ENCODE data around the gene KLRC4.
"Not testable (repeated sequence)": the region's sequence is repeated elsewhere in the genome, so short reads cannot be mapped to it uniquely, and the experiment has no call there.

KLRC4 gene

GRCh38 chr12:10396176-10396575 is 13.4 kb downstream of the KLRC4 start:
- DNase-seq = not testable (repeated sequence)

DNA sequence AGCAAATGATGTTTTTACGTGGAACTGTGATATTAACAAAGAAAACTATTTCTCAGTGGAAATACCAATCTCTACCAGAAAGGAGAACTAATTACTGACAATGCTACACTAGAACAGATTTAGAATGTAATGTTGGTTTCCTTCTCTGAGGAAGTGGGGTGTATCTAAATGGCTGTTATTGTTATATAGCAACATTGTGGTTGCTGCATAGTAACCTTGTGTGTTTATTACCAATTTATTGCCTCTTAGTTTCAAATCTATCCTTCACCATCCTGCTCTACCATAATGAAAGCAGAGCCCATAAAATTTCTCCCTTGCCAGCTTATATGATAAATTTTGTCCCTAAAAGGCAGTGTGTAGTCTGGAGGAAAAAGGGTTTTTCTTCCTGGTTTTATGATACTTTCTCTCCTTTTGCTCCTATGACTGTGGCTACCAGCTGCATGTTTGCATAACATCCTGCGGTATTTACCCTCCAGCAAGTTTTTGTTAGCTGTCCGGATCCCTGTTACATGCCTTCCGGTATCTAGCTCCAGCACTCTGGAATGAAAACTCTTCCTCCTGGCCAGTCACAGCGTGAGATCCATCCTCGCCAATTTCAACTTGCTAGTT is 14.1 kb downstream of the KLRC4 start:
- no peak for DNase-seq

GRCh38 chr12:10394531-10395152 is 14.9 kb downstream of the KLRC4 start:
- not testable (repeated sequence) for DNase-seq

DNA sequence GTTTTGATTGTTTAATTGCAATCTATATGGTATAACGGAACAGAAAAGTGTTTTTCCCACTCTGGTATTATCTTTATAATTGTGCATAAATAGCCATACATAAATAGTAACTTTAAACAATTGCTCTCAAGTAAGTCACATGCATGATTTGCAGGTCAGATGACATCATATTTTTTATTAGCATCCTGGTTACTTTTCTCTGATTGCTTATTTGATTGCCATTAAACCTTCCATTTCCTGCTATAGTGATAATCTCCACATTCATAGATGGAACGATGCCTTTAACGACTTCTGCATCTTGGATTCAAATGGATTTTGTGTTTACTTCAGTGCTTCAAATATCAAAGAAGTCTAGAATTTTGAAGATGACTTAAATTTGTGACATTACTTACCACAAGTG is 16.3 kb downstream of the KLRC4 start:
- no peak for DNase-seq

GRCh38 chr12:10392394-10392930 is 17.1 kb downstream of the KLRC4 start:
- DNase-seq = no peak

DNA sequence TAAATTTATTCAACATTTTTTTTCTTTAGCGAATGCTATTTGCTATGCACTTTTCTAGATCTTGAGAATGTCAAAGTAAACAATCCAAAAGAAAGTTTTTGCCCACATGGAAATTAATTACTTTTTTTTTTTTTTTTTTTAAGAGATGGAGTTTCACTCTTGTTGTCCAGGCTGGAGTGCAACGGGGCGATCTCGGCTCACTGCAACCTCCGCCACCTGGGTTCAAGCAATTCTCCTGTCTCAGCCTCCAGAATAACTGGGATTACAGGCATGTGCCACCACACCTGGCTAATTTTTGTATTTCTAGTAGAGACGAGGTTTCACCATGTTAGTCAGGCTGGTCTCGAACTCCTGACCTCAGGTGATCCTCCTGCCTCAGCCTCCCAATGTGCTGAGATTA is 18.6 kb downstream of the KLRC4 start:
- DNase-seq = not testable (repeated sequence)

- no peak for DNase-seq
Observed at GRCh38 chr12:10389904-10390303, 19.7 kb downstream of the KLRC4 start, which contains the start of gene KLRK1. KLRK1 (minus strand) TSS chr12:10390041; CDS start chr12:10388810, 1,231 bp downstream.

- DNase-seq = no peak
Observed at GRCh38 chr12:10388624-10389413, 20.7 kb downstream of the KLRC4 start.

DNA sequence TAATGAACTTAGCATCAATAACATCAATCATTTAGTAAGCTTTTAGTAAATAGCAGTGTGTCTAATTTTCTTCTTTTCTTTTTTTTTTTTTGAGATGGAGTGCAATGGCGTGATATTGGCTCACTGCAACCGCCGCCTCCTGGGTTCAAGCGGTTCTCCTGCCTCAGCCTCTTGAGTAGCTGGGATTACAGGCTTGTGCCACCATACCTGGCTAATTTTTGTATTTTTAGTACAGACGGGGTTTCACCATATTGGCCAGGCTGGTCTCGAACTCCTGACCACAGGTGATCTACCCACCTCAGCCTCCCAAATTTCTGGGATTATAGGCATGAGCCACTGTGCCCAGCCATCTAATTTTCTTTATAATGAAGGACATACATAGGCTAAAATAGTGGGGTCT is 22.1 kb downstream of the KLRC4 start:
- DNase-seq = not testable (repeated sequence)

DNA sequence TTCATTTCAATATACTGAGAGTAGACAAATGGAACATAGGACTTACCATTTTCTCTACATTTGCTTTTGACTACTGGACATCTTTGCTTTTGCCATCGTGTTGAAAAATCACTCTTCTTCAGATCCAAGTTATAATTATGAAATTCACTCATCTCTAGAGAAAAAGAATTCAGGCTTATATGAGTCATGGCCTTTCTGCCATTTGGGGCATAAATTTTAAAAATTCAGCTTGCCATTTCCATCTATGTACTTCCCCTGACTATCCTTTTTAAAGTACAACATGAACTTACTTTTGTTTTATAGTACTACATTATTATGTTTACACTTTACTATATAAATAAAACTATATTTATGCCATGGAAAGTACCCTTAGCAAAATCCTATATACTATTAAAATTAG is 22.7 kb downstream of the KLRC4 start:
- no peak for DNase-seq

DNA sequence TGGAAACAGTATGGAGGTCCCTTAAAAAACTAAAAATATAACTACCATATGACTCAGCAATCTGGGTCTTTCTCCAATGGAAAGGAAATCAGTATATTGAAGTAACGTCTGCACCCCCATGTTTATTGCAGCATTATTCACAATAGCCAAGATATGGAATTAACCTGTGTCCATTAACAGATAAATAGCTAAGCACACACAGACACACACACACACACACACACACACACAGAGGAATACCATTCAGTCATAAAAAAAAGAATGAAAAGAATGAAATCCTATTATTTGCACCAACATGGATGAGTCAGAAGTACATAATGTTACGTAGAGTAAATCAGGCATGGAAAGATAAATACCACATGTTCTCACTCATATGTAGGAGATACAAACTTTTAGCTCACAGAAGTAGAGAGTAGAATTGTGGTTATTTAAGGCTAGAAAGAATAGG is 24.4 kb downstream of the KLRC4 start:
- DNase-seq = no peak

- no peak for DNase-seq
Observed at GRCh38 chr12:10384191-10384590, 25.4 kb downstream of the KLRC4 start.

- no peak for DNase-seq
Observed at GRCh38 chr12:10381928-10382628, 27.5 kb downstream of the KLRC4 start.

DNA sequence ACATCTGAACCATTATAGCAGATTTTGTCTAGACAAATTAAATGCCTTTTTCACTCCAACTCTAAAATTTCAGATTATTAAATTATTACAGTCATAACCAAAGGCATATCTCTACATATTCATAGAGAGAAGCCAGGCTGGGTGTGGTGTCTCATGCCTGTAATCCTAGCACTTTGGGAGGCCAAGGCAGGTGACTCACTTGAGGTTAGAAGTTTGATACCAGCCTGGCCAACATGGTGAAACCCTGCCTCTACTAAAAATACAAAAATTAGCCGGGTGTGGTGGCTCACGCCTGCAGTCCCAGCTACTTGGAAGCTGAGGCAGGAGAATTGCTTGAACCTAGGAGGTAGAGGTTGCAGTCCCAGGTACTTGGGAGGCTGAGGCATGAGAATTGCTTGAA is 30.8 kb downstream of the KLRC4 start:
- not testable (repeated sequence) for DNase-seq

- no peak for DNase-seq
Observed at GRCh38 chr12:10374624-10375018, 34.9 kb downstream of the KLRC4 start.

DNA sequence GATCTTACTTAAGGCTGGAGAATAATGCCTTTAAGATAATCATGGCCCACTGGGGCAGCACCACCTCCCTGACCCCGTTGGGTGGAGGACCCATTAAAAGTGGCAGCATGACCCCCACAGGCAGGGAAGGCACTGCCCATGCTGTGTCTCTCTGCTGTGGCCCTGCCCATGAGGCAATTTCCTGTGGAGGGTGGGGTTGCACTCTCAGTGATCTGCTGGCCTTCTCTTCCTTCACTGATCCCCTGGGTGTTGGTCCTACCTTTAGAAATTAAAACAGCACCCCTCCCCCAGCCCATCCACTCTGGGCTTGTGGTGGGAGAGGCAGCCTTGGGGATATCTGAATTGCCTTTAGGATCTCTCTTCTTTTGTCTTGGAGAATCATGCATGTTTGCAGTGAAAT is 37.0 kb downstream of the KLRC4 start:
- no peak for DNase-seq

DNA sequence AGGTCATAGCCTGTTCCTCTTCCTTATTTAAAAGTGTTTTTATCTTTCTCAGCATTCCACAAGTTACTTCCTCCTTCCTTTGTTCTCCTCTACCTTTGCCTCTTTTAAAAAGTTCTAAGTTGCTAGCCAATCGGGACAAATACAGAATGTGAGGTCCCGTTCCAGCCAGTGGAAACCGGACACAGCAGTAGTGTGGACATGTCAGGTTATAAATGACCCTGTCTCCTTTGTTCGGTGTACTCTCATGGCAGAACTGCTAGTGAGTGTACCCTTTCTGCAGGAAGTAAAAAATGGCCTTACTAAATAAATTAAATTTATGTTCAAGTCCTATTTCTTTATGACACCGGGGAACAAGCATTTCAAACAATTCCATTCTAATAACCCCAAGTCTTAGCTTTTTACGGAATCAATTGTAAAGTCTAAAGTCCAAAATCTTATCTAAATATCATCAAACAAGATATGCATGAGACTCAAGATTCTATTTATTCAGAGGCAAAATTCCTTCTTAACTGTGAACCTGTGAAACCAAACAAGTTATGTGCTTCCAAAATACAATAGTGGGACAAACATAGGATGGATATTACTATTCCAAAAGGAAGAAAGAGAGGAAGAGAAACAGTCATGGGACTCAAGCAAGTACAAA is 37.5 kb downstream of the KLRC4 start:
- DNase-seq = not testable (repeated sequence)

DNA sequence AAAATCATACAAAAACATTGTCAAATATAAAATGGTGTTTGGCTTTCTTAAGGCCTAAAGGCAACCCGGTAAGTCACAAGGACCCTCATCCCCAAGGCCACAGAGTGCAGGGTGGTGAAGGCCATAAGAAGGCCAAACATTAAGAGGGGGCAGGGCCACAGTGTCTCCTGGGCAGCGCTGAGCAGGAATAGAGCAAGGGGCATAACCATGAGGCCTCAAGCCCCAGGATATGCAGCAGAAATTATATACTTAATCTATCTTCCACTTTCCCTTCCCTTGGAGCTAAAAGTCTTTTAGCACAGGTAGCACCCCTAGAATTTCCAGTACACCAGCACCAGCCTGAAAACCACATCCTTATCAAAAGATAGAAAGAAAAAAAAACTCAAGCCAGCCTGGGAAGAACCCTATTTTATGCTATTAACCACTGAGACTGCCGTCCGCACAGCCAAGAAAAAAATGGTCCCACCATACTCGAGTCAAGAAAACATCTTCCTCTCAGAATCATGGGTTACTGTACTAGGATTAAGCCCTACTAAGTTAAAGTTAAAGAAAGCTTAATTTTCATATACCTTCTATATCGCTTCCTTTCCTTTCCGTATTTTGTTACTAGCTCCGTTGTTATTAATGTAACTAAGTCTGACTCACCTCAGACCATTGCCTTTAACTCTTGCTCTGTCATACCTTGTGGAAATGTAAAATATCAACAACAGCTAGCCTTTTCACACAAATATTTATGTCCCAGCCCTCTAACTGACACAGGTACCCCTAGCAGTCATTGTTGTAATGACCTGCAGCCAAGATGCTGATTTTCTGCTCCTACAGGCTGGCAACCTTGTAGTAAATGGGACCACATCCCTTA is 39.8 kb downstream of the KLRC4 start:
- DNase-seq = no peak

DNA sequence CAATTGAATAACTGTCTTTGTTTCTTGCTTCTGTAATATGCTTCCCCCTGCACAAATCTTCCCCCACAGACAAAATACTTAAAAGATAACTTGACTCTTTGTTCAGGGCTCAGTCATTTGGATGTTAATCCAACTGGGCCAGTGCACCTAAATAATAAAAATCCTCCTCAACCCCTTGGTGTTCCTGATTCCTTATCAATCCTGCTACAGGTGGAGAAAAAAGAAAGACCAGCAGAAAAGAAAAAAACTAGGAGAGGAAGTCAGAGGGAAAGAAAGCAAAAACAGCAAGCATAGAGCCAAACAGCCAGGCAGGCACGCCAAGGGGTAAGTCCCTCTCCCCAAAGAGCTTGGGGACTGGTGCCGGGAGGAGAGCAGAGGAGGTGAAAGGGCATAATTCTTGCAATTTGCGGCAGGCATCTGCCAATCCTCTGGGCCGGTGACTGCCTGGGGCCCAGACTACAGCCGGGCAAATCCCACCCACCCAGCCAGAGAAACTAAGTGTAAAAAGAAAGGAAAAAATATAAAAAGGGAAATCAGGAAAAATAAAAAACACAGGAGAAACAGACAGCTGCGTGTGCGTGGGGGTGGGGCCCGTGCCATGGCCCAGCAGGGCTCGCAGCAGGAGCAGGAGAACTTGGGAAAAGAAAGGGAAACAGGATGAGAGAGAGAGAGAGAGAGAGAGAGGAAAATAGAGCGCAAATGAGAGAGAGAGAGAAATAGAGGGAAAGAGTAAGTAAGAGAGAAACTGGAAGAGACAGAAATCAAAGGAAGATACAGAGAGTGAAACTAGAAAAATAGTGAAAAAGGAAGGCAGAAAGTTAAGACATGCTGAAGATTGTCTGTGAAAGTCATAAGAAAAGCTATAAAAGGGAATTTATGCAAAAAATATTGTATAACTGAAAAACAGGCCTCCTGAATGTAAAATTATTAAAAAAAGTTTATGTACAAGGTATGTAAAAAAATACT is 41.1 kb downstream of the KLRC4 start:
- DNase-seq = no peak

- DNase-seq = not testable (repeated sequence)
Observed at GRCh38 chr12:10367714-10368113, 41.8 kb downstream of the KLRC4 start.

All from activated CD4-positive, alpha-beta T cell treated with anti-CD3 and anti-CD28 coated beads, Interleukin-2, amount 50 U/mL, for 1 hour (primary cell).